Measurements from ENCODE around the gene TTC28.
"Not testable (repeated sequence)": the region's sequence is repeated elsewhere in the genome, so short reads cannot be mapped to it uniquely, and the experiment has no call there.

Gene TTC28

GRCh38 chr22:28553108-28553866 is 126.4 kb downstream of the TTC28 start:
- DNase-seq = not testable (repeated sequence)

GRCh38 chr22:28548406-28548805 is 131.2 kb downstream of the TTC28 start:
- DNase-seq = no peak

DNA sequence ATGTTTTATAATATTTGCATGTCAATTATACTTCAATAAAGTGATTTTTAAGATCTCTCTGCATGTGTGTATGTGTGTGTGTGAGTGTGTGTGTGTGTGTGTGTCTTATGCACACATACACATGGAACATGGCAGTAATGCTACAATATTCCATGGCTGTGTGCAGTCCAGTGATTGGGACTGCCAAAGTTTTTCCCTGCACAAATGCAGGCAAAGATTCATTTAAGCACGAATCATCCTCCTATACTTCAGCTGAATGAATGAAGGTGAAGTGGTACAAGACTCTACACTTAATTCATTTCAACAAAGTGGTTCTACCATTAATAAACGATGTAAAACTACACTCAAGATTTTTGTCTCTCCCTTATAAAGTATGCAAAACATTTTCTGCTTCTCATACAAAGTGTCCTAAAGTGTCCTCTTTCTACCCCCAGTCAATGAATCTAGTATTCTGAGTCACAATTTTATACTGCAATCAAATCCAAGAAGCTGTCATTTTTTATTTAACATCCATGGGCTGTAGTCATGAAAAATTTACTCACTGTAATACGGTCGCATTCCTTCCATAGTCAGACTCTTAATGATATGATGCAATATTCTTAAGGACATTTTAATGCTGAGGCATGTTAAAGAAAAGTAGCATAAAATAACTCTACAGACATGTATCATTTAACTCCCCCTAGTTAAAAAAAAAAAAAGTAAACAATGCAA is 132.4 kb downstream of the TTC28 start:
- DNase-seq = no peak

- no peak for DNase-seq
Observed at GRCh38 chr22:28544431-28544868, 135.2 kb downstream of the TTC28 start.

GRCh38 chr22:28542980-28543621 is 136.5 kb downstream of the TTC28 start:
- no peak for DNase-seq

- no peak for DNase-seq
Observed at GRCh38 chr22:28541137-28541536, 138.5 kb downstream of the TTC28 start.

DNA sequence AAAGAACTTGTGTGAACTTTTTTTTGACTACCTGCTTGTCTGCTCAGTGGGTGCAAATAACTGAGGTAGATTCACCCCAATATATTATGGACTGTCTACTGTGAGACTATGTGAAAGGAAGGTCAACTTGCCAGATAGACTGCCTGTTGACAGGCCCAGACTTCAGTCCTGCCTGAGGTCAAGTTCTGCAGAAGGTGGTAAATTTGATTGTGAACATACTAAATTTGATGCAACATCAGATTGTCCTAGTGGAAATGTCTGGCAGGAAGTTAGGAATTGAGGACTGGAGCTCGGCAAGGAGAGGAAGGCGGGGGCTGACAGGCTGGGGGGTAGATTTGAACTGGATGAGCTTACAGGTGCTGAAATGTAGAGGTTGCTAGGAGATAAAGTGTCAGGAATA is 140.7 kb downstream of the TTC28 start:
- no peak for DNase-seq

GRCh38 chr22:28530565-28530964 is 149.1 kb downstream of the TTC28 start:
- DNase-seq = not testable (repeated sequence)

- DNase-seq = not testable (repeated sequence)
Observed at GRCh38 chr22:28529144-28529543, 150.5 kb downstream of the TTC28 start.

GRCh38 chr22:28521451-28521850 is 158.2 kb downstream of the TTC28 start:
- DNase-seq = no peak

- DNase-seq = no peak
Observed at GRCh38 chr22:28514321-28514821, 165.3 kb downstream of the TTC28 start.

DNA sequence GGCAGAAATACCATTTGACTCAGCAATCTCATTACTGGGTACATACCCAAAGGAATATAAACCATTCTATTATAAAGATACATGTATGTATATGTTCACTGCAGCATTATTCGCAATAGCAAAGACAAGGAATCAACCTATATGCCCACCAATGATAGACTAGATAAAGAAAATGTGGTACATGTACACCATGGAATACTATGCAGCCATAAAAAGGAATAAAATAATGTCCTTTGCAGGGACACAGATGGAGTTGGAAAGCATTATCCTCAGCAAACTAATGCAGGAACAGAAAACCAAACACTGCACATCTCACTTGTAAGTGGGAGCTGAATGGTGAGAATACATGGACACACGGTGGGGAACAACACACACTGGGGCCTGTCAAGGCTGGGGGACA is 167.3 kb downstream of the TTC28 start:
- not testable (repeated sequence) for DNase-seq

DNA sequence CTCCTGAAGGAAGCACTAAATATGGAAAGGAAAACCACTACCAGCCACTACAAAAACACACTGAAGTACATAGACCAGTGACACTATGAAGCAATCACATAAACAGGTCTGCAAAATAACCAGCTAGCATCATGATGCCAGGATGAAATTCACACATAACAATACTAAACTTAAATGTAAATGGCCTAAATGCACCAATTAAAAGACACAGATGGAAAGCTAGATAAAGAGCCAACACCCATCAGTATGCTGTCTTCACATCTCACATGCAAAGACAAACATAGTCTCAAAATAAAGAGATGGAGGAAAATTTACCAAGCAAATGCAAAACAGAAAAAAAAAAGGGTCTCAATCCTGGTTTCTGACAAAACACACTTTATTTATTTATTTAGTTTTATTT is 171.7 kb downstream of the TTC28 start:
- DNase-seq = no peak

DNA sequence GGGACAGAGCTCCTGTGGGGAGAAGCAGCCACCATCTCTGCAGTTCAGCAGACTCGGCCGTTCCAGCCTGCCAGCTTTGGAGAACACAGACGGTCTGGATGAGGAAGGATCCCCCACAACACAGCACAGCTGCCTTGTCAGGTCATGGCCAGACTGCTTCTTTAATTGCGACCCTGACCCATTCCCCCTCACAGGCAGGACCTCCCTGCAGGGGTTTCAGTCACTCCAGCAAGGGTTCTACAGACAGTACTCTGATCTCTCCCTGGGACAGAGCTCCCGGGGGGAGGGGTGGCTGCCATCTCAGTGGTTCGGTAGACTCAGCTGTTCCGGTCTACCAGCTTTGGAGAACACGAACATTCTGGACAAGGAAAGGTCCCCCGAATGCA is 173.5 kb downstream of the TTC28 start:
- no peak for DNase-seq

DNA sequence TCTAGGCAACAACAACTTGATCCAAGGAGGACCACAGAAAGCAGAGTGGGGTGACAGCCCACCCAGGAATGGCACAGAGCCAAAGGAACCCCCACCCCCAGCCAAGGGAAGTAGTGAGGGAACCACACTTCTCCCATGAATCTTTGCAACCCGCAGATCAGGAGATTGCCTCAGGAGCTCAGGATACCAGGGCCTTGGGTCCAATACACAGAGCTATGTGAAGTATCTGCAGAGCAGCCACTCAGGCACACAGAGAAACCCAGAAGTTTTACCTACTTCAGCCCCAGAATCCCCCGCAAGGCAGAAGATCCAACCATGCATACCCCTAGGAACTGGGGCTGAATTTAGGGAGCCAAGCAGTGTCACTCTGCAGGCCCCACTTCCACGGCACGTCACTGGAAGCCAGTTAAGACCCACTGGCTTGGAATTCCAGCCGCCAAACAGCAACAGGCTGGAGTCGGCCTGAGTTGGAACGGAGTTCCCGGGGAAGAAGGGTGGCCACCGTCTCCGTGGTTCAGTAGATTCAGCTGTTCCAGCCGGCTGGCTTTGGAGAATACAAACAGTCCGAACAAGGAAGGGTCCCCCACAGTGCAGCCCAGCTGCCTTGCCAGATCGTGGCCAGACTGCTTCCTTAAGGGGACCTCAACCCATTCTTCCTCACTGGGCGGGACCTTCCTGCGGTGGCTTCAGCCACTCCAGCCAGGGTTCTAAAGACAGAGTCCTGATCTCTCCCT is 174.1 kb downstream of the TTC28 start:
- no peak for DNase-seq

- no peak for DNase-seq
Observed at GRCh38 chr22:28500006-28500405, 179.6 kb downstream of the TTC28 start.

- no peak for DNase-seq
Observed at GRCh38 chr22:28498044-28498443, 181.6 kb downstream of the TTC28 start.

DNA sequence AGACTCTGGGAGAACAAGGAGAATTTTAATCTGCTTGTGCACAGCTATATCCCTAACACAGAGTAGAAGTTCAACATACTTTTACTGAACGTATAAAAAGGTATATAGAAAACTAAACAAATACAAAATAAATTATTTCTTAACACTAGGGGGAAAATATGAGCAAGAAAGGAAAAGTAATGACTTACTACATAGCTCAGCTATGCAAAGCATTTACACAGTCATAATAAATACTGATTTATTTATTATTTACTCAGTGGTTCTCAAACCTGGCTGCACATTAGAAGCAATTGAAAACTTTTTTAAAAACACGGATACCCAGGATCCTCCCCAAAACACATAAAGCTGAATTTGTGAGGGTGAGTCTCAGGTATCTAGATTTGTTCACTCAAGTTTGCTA is 182.5 kb downstream of the TTC28 start:
- no peak for DNase-seq

GRCh38 chr22:28491289-28491688 is 188.4 kb downstream of the TTC28 start:
- not testable (repeated sequence) for DNase-seq

DNA sequence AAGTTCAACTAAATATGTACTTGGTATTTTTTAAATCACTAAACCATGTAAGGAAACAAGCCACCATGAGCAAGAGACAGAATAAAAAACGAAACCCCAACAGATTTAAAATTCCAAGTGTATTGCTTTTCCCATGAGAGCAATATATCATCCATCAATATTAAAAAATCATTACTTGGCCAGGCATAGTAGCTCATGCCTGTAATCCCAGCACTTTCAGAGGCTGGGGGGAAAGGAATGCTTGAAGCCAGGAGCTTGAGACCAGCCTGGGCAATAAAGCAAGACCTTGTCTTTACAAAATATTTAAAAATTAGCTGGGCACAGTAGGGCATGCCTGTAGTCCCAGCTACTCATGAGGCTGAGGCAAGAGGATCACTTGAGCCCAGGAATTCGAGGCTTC is 190.8 kb downstream of the TTC28 start:
- no peak for DNase-seq

DNA sequence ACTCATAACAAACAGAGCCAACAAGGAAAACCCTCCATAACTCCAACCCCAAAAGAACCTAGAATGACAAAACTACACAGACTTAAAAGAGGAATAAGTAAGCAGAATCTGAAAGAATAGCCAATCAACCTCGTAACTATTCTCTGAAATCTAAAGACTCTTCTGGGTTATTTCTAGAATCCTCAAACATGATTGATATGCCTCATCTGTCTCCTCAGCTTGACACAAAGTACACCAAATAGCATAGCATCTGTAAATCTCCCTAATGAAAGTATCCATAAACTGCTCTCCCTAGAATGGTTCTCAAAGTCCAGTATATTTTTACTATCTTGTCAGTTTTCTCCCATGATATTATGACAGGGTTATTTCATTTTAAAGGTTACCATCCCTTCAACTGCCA is 195.0 kb downstream of the TTC28 start:
- no peak for DNase-seq

- no peak for DNase-seq
Observed at GRCh38 chr22:28481725-28482124, 197.9 kb downstream of the TTC28 start.

Data from inflammatory macrophage treated with lipopolysaccharide for 1 hour (primary cell).